HG02973 (cell line): ENCODE measurements around the gene EPAS1.
A peak's percentile ranks its signal among the peaks of the same experiment; 100 is the strongest.

Experiments
- ATAC-seq: cut with Tn5 transposase; IDR thresholded peaks from one replicate; pipeline ENCODE4 v1.9.1; 2021; ENCODE audit warnings: moderate library complexity; ENCODE audit not compliant: unreplicated experiment

EPAS1 gene

DNA sequence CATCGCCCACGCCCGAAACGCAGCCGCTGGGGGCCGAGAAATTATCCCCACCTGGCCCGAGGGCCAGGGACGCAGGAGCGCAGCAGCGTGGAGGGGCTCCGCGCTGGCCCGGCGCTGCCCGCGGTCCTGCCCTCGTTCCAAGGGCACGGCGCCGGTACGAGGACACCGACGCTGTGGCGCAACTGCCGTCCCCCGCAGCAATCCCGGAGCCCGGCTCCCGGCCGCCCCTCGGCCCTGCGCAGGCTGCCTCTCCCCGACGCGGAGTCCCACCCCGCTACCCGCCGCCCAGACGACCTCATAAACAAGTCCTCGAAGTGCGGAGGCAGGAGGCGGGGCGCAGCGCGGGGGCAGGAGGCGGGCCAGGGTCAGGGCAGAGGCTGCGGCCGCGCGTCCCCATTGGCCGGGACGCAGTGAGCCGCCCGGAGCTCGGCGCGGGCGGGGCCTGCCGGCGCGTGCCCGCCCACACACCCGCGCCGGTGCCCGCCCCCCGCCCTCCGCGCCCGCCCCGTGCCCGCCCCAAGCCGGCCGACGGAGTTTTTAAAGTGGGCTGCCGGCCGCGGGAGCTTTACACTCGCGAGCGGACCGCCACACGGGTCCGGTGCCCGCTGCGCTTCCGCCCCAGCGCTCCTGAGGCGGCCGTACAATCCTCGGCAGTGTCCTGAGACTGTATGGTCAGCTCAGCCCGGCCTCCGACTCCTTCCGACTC lies at the start of gene EPAS1:
EPAS1 (plus strand) TSS at position 568 of the 706 bp plus-strand sequence. CDS start 505 bp downstream, outside the sequence.
- ATAC-seq, result peak; percentile 61

DNA sequence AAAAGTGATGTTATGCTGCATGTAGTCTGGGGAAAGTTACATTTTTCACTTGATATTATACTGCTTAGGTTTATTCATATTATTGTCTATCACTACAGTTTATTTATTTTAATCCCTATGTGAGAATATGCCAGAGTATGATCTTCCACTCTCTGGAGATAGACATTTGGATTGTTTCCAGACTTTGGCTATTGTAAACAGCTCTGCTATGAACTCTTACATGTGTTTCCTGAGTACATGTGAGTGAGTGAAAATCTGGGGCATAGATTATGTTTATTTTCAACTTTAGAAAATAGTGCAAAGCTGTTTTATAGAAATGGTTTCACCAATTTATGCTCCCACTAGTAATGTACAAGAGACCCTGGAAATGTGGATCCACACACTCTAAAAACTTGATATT lies 49.0 kb upstream of the EPAS1 start:
- no peak for ATAC-seq

DNA sequence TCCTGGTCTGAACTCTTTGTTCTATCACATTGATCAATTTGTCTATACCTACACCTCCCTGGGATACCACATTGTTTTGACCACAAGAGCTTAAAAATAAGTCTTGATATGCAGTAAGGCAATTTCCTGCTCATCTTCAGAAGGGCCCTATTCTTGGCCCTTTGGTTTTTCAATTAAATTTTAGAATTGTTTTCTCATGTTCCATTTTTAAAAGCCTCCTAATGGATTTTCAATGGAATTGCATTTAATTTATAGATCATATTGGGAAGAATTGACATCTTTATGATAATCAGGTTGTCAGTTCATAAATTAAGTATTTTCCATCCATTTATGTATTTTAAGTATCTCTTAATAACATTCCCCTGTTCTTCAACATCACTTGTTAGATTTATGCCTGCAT lies 47.6 kb upstream of the EPAS1 start:
- no peak for ATAC-seq

DNA sequence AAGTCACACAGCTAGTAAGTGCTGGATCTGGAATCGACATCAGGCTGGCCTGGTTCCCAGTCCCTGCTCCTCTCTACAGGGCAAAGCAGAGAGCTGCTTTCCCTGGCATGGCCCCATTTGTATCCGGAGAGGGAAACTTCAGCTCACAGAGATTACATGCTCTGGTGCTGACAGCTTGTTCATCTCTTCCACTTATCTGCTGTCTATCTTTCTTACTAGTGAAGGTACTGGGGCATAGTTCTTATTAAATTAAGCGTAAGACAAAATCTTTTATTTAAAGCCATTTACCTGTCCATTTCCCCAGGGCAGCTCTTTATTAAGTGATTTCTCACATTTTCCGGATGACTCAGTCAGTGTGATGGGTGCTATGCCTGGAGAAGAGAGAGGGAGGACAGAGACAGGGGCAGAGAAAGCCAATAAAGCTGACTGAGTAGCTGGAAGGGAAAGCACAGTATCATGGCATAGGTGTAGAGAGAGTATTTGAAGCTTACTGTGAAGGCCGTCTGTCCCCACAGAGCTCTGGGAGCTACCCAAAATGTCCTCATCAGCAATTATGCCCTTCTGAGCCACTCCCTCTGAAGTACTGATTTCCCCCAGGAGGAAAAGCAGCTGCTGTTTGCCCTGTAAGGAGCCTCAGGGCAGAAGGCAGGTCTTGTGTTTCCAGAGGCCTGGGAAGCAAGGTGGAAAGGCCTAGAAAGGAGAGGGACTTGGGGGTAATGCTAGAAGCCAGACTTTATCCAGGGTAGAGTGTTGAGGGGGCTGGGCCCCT lies 44.1 kb upstream of the EPAS1 start:
- no peak for ATAC-seq

DNA sequence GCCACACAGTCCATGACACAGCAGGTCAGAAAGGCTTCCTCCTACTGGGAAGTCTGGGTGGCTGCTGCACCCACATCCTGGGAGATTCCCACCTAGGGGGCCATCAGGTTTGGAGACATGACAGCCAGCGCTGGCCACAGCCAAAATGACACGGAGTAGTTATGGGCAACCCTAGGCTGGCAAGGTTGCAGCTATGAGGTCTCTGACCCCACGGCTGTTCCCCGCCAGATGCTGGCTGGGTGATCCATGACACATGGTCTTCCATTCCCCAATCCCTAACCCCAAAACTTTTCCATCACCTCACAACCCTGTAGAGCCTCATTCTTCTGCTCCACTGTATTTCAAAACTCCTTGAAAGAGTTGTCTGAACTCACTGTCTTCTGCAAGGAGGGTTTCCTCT lies 42.7 kb upstream of the EPAS1 start:
- no peak for ATAC-seq

DNA sequence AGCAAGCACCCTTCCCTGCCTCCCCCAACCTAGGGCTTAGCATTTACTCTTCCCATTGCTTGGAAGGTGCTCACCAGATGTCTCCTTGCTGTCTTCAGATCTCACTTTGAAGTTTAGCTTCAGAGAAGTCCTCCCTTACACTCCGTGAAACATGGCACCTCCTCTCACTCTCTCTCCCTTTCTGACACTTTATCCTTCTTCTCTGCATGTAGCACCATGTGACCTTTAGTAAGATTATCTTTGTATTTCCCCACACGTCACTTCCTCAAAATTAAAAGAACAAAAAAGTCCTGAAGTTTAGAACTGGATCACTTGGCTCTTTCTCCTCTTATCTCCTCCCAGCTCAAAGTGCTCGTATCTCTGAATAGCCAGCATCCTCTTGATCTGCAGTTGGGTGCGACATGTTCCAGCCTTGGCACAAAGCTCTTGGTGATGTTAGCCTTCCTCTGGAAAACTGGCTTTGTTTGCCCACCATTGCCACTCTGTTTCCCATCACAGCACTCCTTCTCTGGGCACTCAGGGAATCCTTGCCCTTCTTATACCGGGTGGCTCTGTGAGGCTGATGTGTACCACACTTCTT lies 40.6 kb upstream of the EPAS1 start:
- no peak for ATAC-seq

DNA sequence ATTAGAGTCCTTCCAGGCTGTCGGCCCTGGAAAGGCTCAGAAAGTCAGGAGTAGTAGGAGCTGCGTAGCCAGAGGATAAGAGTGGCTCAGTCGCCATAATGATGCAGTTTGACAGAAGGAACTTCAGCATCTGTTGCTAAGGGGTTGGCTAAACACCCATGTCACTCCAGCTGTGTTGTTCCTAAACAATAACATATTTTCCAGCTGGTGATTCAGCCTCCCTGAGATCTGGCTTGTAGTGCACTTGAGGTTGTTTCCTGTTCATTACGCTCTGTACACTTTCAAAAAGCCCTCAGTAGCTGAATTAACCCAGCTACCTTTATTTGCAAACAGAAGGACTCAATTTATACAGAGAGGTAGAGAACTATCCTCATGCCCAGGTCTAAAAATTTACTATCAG lies 39.7 kb upstream of the EPAS1 start:
- ATAC-seq, result no peak

DNA sequence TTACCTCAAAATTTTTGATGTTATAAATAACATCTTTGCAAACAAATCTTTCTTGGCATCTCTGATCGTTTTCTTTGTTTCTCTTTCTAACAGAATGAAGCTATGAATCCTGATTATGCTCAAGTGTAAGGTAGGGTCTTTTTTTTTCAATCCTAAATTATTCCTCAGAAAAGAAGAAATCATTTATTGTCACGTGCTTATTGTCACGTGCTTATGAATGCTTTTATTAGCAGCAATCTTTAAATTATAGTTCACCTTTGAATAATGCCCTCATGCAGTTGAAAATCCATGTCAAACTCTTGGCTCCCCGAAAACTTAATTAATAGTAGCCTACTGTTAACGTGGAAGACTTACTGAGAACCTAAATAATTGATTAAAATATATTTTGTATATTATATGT lies 39.2 kb upstream of the EPAS1 start:
- ATAC-seq, result no peak

DNA sequence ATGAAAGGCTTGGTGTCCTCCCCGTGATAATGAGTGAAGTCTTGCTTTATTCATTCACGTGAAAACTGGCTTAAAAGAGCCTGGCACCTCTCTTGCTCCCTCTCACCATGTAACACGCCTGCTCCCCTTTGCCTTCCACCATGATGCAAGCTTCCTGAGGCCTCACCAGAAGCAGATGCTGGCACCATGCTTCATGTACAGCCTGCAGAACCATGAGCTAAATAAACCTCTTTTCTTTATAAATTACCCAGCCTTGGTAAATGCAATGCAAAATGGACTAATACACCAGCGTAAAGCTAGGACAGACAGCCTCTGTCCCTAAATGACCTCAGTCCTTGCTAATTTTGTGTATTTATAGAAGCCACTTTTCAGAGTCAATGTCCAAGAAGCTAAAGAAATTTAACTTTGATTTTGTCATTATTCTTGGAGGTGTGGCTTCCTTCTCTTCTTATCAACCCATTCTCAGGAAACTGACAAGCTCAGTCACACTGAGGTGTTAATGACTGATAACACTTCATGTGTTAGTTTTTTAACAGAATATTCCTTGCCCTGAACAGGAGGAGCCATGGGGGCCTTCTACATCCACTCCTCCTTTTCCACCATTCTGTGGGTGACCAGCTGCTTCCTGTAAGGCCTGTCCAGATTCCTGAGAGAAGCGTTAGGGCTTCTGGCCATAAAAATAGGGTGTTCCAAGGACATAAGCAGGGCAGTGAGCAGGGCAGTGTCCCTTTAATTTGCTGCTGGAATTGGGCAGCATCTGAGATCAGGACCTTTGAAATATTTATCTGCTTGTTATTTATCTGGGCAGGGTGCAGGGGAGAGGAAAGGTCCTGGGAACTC lies 38.0 kb upstream of the EPAS1 start:
- no peak for ATAC-seq

DNA sequence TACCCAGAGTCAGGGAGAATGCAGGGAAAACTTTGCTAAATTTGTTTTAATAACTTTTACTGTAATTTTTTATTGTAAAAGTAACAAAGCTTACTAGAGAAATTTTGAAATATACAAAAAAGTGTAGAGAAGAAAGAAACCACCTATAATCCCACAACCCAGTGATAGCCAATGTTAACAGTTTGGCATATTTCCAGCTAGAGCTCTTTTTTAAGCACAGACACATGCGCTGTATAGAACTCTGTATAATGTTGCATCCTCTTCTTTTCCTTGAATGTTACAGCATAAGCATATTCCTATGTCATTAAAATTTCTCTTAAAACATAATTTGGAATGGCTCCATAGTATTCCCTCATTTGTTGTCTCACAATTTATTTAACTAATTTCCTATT lies 37.4 kb upstream of the EPAS1 start:
- no peak for ATAC-seq

DNA sequence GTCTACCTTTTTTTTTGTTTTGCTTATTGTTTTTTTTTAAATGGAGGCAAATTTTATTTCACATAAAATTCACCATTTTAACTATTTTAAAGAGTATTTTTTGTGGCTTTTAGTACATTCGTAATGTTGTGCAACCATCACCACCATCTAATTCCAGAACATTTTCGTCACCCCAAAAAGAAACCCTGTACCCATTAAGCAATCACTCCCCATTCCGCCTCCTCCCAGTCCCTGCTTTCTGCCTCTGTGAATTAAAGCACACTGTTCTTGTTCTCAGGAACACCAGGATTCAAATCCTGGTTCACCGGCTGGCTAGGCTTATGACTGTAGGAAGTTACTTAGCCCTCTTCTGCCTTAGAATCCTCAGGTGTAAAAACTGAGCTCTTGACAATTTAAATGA lies 36.9 kb upstream of the EPAS1 start:
- no peak for ATAC-seq

DNA sequence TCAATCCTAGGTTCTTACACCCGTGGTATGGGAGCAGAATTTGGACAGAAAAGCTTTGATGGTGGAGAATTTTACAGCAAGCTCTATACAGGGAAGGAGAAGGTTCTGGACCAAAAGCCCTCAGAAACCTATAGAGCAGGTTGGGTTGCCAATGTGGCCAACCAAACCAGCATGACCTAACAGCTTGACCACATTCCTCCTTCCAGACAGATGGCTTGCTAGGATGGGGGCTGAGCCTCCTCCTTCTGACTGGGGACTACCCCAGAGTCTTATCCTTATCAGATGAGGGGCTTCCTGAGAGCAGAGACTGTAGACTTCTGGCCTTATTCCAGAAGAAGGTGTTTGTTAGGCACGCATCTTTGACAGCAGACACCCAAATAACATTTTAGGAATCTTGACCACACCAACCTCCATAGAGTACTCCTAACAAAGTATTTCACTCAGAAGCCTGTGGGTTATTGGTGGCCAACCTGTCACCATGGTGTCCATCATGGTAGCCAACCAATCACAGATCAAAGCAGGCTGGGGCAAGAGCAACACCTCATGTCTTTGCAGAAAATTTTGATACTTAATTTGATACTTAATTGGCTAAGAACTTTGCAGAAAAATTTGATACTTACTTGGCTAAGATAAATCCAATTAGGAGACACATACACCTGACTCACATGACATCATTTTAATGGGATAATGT lies 34.8 kb upstream of the EPAS1 start:
- ATAC-seq, result no peak

DNA sequence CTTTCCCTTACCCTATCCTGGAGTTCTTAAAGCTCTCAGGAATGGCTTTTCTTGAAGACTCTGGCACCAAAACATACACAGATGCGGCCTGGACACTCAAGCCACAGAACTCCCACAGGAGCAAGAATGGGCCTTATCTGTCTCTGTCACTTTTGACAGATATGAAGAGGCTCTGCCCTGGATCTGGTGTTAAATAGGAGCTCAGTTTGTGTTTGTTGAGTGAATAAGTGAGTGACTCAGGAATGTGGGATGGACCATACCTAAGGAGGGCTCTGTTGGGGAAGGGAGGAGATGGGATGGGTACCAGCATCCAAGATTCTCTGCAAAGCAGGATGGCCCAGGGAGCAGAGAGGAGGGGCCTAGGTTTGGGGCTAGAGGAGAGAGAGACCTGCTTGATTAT lies 33.9 kb upstream of the EPAS1 start:
- ATAC-seq, result no peak

DNA sequence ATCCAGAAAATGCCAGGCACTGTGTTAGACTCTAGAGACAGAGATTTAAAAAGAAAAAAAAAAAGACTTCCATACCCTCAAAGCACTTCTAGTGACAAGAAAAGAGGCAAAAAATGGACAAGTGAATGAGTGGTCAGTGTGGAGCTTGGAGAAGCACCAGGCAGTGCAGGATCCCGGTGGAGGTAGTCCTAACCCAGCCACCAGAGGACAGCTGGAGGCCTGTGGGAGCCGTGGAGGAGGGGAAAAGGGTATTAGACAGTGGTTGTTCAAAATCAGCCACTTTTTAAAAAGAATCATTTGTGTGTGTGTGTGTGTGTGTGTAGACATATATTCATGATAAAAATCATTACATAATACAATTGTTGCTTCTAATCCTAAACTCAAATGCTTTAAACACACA lies 32.8 kb upstream of the EPAS1 start:
- no peak for ATAC-seq

DNA sequence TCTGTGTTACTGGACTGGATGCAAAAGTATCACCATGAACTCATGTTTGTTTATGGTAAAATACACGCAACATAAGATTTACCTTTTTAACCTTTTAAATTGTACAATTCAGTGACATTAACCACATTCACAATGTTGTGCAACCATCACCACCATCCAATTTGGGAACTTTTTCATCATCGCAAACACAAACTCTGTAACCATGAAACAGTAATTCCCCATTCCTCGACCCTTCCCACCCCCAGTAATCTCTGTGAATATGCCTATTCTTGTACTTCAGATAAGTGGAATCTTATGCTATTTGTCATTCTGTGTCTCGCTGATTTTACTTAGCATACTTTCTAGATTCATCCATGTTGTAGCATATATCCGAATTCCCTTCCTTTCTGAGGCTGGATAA lies 31.1 kb upstream of the EPAS1 start:
- ATAC-seq, result no peak

DNA sequence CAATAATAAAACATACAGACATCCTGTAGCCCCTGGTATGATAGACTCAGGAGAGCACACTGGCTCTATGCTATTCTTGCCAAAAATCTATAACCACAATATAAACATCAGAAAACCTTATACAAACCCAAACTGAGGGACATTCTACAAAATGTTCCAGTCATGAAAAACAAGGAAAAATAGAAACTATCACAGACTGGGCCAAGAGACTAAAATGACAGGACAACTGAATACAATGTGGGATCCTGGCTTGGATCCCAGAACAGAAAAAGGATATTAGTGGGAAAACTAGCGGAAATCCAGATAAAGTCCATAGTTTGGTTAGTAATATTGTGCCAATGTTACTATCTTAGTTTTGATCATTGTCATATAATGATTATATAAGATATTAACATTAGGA lies 29.6 kb upstream of the EPAS1 start:
- ATAC-seq, result no peak

DNA sequence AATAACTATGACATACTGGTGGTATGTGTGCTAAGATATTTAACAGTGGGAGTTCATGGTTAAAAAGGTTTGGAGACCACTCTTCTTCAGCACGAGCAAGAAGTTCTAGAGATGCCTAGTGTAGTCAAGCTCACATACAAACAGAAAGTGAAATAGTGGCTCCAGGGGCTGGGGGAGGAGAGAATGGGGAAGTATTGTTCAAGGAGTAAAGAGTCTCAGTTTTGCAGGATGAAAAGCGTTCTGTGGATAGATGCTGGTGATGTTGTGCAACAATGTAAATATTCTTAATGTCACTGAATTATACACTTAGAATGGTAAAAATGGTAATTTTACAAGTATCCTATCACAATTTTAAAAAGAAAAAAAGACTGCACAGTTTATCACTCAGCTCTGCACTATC lies 29.0 kb upstream of the EPAS1 start:
- no peak for ATAC-seq

DNA sequence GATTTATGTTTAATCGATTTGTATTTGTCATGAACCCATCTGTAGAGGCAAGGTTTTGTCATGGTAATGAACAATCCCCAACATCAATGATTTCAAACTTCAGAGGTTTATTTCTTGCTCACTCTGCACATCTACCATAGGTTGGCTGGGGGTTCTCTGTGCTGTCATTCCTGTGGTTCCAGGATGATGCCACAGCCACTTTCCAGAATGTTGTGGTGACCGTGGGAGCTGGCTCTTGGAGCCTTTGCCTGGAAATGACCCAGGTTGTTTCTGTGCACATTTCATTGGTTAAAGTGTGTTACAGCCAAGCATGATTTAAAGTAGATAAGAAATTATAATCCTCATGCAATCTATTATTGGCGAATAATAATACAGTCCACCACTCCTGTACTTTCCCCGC lies 28.2 kb upstream of the EPAS1 start:
- no peak for ATAC-seq

DNA sequence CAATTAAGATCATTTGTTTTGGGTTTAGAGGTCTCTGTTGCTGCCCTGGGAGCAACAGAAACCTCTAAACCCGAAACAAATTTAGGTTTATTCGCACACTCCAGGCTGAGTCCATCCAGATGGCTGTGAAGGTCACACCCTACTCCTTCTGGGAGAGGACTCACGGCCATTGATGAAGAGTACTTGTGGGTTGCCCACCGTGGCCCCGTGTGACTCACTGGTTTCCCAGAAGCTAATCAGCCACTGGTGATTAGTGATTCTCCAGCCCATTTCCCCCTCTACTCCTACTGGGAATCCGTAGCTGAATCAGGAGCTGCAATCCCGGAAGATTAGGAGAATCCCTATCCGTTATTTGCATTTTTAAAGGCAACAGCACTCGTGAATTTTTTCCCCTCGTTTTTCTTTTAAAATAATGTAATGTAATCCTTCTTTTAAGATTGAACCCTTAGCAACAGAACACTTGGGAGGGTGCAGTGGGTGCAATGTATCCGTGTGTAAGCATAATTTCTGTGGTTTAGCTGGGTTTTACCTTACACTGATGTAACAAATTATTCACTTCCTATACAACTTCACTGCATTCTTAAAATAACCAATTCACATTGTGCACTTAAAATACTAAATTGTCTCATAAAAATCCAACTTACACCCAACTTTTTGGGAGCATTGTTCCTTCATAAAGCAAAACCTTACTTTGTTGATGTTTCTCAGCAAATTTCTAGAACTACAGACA lies 27.5 kb upstream of the EPAS1 start:
- ATAC-seq, result no peak

DNA sequence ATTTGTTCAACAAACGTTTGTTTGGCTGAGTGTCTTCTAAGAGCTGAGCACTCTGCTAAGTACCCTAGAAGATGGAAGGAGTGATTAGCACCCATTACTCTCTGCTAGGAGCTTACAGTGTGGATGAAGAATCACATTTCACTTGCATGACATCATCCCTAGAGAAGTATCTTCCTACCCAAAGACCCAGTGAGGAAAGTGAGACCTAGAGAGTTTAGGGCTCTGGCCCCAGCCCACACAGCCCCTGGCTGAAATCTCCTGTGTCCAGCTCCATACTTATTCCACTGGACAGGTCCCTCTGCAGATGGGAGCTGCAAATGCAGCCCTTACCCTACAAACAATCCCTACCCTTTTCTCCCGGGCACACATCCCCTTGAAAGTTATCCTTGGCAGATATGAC lies 26.8 kb upstream of the EPAS1 start:
- no peak for ATAC-seq
